COLO668 (cell line): ENCODE data around the gene PXN.

Experiments used
- DNase-seq: peaks from one replicate; lab custom pipeline; 2025; ENCODE audit not compliant: unreplicated experiment; lab: John Stamatoyannopoulos, UW

The PXN gene

DNA sequence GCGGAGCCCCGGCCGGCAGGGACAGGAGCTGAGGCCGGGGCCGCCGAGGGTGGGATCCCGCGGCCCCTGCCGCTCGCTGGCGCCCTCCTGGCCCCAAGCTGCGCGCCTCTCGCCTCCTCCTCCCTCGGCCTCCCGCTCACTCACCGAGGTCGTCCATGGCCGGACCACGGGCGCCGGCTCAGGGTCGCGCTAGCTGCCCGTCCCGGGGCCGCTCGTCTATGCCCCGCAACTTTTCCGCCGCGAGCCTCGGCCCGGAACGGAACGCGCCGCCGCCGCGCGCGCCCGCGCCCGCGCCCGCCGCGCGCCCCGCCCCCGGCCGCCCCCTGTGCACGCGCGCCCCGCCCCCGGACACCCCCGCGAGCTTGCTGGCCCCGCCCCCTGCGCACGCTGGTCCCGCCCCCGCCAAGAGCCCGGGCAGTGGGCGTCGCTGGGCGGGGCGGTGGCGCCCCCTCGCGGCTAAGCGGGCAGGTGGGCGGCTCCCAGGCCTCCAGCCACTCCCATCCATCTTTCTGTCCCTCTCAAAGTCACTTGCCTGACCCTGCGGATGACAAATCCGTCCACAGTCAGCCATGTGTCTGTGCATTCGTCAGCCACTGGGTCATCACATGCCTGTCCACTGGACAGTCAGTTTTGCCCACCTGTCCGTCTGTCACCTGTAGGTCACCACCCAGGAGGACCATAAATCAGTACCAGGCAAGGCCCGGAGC lies at the start of gene PXN:
Gene PXN, minus strand, starts transcription at position 258 of the 707 bp plus-strand sequence. Its CDS starts 101 bp downstream, at position 157.
- DNase-seq = peak; percentile 83

DNA sequence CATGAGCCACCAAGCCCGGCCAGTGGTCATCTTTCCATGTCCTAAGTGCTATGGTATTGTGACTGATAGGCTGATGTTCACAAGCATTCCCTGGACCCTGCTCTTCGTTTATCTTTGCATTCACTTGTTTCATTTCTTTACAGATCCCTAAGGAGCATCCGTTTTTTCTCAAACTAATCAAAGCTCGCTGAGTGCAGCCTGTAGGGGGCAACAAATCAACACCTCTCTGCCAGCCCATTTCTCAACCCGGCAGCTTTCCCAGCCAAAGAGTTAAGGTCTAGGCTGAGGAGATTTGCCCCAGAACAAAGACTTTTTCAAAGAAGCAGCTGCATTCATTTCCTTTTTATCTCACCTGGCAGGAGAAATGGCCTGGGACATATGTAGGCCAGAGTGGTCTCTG lies 48.7 kb upstream of the PXN start:
- no peak for DNase-seq

DNA sequence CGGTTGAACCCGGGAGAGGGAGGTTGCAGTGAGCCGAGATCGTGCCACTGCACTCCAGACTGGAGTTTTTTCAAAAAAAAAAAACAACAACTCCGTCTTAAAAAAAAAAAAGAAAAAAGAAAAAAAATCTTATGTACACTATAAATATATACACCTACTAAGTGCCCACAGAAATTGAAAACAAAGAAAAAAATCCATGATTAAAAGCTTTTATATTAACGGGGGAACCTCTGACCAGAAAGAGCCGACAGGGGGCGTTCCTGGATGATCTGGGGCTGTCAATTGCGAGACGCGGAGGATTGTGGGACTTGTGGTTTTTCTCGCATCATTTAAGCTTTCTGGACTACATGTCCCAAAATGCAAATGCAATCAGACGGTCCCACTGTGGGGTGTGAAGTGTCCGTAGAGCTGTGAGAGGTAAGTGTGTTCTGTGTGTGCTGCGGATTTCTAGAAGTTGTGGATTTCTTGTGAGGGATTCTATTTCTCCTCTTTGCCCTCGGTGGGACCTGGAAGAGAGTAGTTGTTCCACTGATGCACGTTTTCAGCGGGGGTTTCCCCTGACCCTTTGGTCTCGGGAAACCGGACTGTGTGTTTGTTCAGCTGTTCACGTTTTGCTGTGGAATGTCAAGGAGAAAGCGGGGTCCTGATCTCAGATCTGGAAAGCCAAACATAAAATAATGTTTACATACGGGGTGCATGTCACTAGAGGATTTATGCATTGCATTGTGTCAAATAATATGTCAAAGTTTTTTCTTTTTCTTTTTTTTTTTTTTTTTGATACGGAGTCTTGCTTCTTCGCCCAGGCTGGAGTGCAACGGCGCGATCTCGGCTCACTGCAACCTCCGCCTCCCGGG lies 36.7 kb upstream of the PXN start, which contains the start of gene SIRT4:
Gene SIRT4, plus strand, starts transcription at position 360 of the 854 bp plus-strand sequence. CDS start 1,241 bp downstream, outside the sequence.
- peak; percentile 89 for DNase-seq

DNA sequence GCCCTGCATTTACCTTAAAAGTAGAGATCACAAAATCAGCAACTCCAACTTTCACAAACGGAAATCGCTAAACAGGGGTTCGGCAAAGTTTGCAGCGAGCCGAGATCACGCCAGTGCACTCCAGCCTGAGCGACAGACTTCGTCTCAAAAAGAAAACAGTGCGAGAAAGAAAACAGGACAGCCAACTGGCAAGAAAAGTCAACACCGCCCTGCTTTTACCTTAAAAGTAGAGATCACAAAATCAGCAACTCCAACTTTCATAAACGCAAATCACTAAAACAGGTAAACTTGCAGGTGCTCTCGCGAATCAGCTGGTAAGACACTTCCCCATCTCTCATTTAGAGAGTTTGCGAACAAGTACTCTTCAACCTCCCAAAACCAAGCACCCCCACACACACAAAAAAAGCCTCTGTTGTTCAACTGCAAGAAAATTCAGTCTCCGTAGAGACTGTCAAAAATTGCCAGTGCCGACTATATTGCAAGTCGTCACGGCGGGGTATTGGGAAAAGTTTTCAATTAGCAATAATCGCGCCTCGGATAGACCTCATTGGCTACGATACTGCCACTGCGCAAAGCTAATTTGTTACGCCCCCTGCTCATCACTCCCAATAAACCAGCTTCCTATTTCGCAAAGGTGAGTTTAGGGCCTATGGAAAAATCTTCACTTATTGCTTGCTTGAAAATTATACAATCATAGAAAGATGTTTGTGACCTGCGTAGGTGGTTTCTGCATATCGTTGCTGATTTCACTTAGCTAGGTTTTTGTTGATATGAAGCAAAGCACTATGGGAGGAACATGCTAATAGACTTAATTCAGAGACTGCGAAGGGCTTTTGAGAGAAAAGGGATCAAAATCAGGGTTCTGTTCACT lies 27.4 kb upstream of the PXN start, which contains the start of gene RNU4-1:
Gene RNU4-1, minus strand, starts transcription at position 577 of the 871 bp plus-strand sequence.
- peak; percentile 62 for DNase-seq

DNA sequence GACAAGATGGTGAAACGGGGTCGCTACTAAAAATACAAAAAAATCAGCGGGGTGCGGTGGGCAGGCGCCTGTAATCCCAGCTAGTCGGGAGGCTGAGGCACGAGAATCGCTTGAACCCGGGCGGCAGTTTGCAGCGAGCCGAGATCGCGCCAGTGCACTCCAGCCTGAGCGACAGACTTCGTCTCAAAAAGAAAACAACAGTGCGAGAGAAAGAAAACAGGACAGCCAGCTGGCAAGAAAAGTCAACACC lies 26.8 kb upstream of the PXN start:
- DNase-seq = peak; percentile 36

DNA sequence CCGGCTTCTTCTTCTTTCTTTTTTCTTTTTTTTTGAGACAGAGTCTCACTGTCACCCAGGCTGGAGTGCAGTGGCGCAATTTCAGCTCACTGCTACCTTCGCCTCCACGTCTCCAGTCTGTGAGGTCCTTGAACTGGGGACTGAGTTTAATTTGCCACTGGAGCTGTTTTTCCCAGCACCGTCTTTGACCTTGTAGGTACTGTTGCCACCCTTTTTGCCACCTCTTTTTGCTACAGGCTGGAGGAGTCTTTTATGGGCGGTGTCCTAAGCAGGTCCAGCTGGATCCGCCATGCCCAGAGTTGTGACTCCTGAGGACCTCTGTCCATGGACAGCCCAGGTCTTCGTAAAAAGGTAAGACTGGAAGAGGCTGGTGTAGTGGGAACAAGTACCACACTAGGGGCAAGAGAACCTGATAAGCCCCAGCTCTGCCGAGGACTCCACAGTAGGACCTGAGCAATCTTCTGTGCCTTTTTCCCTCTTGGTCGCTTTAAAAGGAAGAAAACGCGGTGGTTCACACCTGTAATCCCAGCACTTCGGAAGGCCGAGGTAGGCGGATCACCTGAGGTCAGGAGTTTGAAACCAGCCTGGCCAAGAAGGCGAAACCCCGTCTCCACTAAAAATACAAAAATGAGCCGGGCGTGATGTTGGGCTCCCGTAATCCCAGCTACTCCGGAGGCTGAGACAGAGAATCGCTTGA lies 25.2 kb upstream of the PXN start:
- peak; percentile 25 for DNase-seq

DNA sequence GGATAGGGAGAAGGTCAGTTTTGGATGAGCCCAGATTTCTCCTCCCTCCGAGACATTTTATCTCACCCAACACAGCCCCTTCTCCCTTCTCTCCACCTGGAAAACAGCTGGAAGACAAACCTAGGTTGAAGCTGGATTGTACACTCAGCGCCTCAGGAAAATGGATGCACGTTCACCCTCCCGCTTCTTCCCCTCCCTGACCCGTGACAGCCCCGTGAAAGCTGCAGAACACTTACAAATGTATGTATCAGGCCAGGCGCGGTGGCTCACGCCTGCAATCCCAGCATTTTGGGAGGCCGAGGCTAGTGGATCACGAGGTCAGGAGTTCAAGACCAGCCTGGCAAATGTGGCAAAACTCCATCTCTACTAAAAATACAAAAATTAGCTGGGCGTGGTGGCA lies 22.0 kb upstream of the PXN start:
- no peak for DNase-seq

DNA sequence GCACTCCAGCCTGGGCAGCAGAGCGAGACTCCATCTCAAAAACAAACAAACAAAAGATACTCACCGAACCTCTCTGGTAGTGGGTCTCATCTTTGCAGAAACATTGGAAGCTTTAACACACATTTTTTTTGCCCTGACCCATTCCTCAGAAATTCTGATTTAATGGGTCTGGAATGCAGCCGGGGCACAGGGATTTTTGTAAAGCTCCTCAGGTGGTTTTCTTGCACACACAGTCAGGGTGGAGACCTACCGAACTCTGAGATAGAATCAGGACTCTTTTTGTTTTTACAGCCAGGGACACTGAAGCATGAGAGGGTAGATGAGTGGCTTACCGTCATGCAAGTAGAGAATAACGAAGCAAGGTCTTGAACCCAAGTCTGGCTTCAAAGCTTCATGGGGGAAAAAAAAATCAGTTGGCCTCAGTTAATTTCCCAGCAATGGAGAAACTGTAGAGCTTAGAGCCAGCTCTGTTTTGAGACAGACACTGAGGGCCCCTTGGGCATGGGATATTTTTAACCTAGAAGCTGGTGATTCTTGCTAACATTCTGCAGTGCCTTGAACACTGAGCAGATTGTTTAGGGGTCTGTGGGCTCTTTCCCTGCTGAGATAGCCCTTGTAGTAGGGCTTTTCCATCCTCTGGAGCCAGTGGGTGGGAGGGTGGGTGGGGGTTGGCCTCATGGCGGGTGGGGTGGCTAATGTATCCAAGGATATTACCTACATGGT lies 21.4 kb upstream of the PXN start:
- DNase-seq = no peak

DNA sequence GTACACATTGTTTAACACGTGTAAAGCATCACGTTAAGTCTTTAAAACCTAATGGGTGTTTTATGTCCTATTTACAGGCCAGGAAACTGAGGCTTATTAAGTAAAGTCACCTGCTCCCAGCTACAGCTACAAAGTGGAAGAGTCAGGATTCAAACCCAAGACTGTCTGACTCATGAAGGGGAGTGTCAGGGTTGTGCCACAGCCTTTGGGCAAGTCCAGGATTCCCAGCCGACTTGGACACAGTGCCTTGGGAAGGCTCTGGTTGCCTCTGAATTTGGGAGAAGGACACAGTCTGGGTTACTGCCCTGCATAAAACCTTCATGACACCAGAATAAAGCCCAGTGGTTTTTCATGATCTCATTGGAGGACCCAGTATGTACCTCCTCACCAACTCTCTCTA lies 18.9 kb upstream of the PXN start:
- DNase-seq = no peak

DNA sequence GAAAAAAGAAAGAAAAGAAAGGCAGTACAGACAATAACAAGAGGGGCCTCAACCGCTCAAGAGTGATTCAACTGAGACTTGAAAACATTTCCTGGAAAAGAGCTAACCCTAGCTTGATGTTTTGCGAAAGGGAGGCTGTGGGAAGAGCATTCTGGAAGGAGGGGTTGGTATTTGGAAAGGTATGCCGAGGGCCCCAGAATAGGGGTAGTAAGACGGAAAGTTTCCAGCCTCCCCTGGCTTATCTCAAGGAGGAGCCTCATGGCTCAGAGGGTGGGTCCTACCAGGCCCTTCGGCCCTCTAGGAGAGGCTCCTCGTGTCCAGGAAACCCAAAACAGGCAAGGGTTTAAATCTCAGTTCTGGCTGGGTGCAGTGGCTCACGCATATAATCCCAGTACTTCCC lies 17.8 kb upstream of the PXN start:
- DNase-seq = no peak

DNA sequence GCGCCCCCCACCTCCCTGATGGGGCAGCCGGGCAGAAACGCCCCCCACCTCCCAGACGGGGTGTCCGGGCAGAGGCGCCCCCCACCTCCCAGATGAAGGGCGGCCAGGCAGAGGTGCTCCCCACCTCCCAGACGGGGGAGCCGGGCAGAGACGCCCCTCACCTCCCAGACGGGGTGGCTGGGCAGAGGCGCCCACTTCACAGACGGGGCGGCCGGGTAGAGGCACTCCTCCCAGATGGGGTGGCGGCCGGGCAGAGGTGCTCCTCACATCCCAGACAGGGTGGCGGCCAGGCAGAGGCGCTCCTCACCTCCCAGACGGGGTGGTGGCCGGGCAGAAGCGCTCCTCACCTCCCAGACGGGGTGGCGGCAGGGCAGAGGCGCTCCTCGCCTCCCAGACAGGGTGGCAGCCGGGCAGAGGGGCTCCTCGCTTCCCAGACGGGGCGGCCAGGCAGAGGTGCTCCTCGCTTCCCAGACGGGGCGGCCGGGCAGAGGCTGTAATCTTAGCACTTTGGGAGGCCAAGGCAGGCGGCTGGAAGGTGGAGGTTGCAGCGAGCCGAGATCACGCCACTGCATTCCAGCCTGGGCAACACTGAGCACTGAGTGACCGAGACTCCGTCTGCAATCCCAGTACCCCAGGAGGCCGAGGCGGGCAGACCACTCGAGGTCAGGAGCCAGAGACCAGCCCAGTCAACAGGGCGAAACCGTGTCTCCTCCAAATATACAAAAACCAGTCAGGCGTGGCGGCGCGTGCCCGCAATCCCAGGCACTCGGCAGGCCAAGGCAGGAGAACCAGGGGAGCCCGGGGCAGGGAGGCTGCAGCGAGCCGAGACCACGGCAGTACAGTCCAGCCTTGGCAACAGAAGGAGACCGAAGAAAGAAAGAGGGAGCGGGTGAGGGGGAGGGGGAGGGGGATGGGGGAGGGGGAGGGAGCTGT lies 12.9 kb upstream of the PXN start:
- DNase-seq = no peak

DNA sequence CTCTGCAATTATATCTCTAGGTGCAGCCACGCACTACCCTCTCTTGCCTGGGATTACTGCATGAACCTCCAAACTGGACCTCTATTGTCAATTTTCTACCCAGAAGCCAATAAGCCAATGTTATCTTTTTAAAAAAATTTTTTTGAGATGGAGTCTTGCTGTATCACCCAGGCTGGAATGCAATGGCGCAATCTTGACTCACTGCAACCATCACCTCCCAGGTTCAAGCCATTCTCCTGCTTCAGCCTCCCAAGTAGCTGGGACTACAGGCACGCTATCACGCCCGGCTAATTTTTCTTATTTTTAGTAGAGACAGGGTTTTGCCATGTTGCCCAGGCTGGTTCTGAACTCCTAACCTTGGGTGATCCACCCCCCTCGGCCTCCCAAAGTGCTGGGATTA lies 11.2 kb upstream of the PXN start:
- DNase-seq = no peak

DNA sequence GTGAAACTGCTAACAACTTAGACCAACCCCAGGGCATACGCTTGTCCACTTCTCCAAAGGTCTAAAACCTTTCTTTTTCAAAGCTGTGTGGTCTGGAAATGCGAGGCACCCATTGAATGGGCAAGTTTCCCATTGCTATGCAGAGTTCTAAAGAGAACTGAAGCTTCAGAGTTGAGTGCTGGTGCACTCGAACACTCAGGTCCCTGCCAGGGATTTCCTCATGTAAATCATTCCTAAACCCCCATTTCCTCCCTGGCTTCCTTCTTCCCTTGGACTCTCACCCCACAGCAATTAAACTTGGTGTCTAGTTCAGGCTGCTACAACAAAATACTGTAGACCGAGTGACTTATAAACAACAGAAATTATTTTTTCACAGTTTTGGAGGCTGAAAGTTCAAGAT lies 2.2 kb upstream of the PXN start:
- DNase-seq = no peak

DNA sequence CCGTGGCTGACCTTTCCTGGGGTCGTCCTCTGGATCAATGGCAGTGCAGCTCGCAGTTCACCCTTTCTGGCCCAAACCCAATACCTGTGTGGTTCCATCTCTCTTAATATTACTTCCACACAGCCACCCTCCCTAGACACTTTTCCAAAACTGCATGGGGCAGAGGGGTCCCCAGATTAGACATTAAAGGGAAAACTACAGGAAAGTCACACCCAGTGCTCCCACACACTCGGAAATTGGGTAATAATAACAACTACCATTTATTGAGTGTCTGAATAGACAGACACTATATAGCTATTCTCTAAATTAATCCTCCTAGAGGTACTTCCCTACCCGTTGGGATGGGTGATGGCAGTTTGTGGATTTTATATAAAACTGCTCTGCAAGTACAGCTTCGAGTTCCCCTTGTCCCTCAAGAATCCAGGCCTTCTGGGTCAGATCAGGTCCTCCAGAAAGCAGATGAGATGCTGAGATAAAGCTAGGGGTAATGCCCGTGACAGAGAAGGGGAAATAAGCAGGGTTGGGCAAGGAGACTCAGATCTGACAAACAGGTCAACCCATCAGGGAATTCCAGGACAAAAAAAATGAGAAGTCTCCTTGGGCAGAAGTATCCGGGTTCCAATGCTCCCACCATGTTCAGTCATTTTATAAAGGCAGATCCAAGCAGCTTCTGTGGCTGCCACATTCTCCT lies 795 bp upstream of the PXN start:
- no peak for DNase-seq

DNA sequence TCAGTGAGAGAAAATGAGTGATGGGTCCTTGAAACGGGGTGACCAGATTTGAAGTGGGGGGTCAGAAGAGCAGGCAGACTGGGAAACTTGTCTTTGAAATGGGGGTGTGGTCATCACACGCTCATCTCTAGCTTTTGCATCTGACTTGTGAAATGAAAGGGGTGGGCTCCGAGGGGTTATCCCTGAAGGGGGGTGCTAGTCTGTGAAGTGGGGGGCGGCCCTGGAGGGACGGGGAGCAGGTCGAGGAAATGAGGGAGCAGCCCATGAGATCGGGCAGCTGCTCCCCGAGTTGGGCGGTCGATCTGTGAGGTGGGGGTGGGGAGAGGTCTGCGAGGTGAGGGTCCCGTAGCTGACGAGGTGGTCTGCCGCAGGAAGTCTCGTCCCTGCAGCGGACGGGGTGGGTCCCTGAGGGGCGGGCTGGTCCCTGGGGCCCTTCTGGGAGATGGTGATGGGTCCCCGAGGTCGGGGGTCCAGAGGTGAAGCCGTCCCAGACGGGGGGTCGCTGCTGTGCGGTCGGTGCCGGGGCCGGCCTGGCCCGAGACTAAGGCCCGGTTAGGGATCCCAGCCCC lies 542 bp downstream of the PXN start:
- no peak for DNase-seq

DNA sequence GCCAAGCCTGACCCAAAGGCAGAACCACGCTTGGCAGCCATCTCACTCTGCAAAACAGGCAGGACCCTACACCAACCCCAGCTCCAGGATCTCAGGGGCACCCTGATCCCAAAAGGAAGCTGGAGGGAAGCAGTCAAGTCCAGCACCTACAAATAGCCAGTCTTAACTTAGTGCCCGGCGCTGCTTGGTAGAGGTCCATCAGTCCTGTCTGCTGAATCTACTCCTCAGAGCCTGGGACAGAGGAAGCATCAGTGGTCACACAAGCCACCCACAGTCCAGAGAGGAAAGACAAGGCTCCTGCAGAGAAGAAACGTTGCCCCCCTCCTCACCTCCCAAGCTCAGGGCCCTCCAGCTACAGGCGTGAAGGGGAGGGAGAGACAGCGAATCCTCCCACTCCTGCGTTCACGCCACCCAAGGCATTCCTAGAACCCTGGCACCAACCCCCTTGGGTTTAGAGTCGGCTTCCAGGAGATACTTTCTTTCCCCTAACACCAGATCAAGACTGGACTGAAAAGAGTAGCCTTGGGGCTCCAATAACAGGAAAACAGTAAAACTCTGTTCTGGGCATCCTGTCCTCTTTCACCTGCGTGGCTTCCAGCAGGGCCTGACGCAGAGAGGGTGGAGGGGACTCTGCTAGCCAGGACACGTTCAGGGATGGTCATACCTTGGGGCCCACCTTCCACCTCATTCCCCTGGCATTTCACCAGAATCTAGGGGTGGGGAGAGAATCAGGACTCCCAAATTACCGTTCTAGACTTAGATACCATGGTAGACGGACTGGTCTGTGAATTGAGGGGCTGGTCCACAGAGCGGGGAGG lies 1.2 kb downstream of the PXN start:
- no peak for DNase-seq

DNA sequence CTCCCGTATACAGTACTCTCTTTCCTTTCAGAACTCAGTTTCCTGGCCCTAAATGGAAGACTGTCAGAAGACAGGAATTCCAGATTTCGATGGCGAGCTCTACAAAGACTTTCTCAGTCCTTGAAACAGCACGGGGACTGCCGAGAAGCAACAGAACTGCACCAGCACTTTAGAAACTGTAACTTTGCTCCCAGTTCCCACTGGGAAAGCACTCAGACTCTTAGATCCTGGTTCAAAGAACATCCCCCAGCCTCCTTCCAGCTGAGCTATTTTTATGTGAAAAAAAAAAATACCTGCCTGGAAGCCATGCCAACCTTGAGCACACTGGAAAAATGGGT lies 1.8 kb downstream of the PXN start:
- no peak for DNase-seq
